OCI-LY3 (cell line): ENCODE measurements around the gene SPATA6.

Source experiments
- H2AFZ ChIP-seq: fragments of 200-600, 300-600 bp; shearing (Covaris generic); 2 replicates; pipeline ENCODE4 v1.6.0; 2014; ENCODE audit warnings: antibody characterized with exemption, low read depth, low read length
- H3K27ac ChIP-seq: fragments of 200-600, 300-600 bp; sonication (generic); 2 replicates; pipeline ENCODE4 v1.5.1; 2014; ENCODE audit warnings: mild to moderate bottlenecking, low read length, moderate library complexity, mixed read lengths
- H3K27me3 ChIP-seq: fragments of 200-600, 300-600 bp; sonication (generic); 2 replicates; pipeline ENCODE4 v1.6.1; 2014; ENCODE audit warnings: low read depth, low read length, mixed read lengths
- H3K36me3 ChIP-seq: fragments of 200-600, 300-600 bp; sonication (generic); replicated peaks from 2 replicates; pipeline ENCODE3; 2014; ENCODE audit warnings: low read depth, low read length, mixed read lengths
- H3K4me1 ChIP-seq: fragments of 300-600, 200-600 bp; sonication (generic); 2 replicates; pipeline ENCODE4 v1.6.1; 2014; ENCODE audit warnings: low read length, mixed read lengths
- H3K4me2 ChIP-seq: fragments of 200-600, 300-600 bp; sonication (generic); 2 replicates; pipeline ENCODE4 v1.6.1; 2014; ENCODE audit warnings: low read length, mixed read lengths
- H3K4me3 ChIP-seq: fragments of 300-600, 200-600 bp; sonication (generic); 2 replicates; pipeline ENCODE4 v1.5.1; 2014; ENCODE audit warnings: antibody characterized with exemption, mild to moderate bottlenecking, low read length, moderate library complexity
- H3K79me2 ChIP-seq: fragments of 300-600, 200-600 bp; shearing (Covaris generic); 2 replicates; pipeline ENCODE4 v1.6.1; 2014; ENCODE audit warnings: mild to moderate bottlenecking, low read length, mixed read lengths
- H3K9ac ChIP-seq: fragments of 300-600, 200-600 bp; shearing (Covaris generic); 2 replicates; pipeline ENCODE4 v1.6.0; 2014; ENCODE audit warnings: mild to moderate bottlenecking, low read length, moderate library complexity
- H3K9me3 ChIP-seq: fragments of 200-600, 300-600 bp; shearing (Covaris generic); 2 replicates; pipeline ENCODE4 v1.6.1; 2014; ENCODE audit warnings: low read length, mixed read lengths; ENCODE audit not compliant: insufficient read depth
- H4K20me1 ChIP-seq: fragments of 200-600, 300-600 bp; sonication (generic); 2 replicates; pipeline ENCODE4 v1.6.1; 2016; ENCODE audit warnings: low read length, mixed read lengths; ENCODE audit not compliant: insufficient read depth
- CTCF ChIP-seq: fragments of 200-600, 300-600 bp; sonication (generic); IDR thresholded peaks from 2 replicates; pipeline ENCODE4 v1.5.1; 2014; ENCODE audit warnings: antibody characterized with exemption, low read length, low read depth
- EZH2phosphoT487 ChIP-seq: fragments of 200-600 bp; shearing (Covaris generic); IDR thresholded peaks from 2 replicates; pipeline ENCODE4 v1.6.1; 2018; ENCODE audit warnings: antibody characterized with exemption, mixed run types, low read depth

The SPATA6 gene

GRCh38 chr1:48405400-48405799 lies 66.6 kb downstream of the SPATA6 start:
- no peak overlapping the region for H3K9ac ChIP-seq
- no peaks in the 10 kb centered on the region for H3K4me1 ChIP-seq
- H3K79me2 ChIP-seq: no peaks in the 10 kb centered on the region
- TF ChIP-seq CTCF: no peak
- no peak for TF ChIP-seq EZH2phosphoT487
- H3K4me2 ChIP-seq: no peak overlapping the region
- no peaks in the 10 kb centered on the region for H3K36me3 ChIP-seq
- H4K20me1 ChIP-seq: no peaks in the 10 kb centered on the region
- no peak overlapping the region for H3K4me3 ChIP-seq
- no peaks in the 10 kb centered on the region for H3K27me3 ChIP-seq
- no peak overlapping the region for H3K27ac ChIP-seq
- H2AFZ ChIP-seq: no peak overlapping the region
- H3K9me3 ChIP-seq: no peaks in the 10 kb centered on the region

- no peak overlapping the region for H3K4me3 ChIP-seq
- H3K79me2 ChIP-seq: no peaks in the 10 kb centered on the region
- no peaks in the 10 kb centered on the region for H3K36me3 ChIP-seq
- no peaks in the 10 kb centered on the region for H3K9me3 ChIP-seq
- H3K4me2 ChIP-seq: no peak overlapping the region
- H3K4me1 ChIP-seq: no peaks in the 10 kb centered on the region
- H3K27ac ChIP-seq: no peak overlapping the region
- no peak overlapping the region for H2AFZ ChIP-seq
- H4K20me1 ChIP-seq: no peaks in the 10 kb centered on the region
- H3K27me3 ChIP-seq: no peaks in the 10 kb centered on the region
- TF ChIP-seq EZH2phosphoT487 (no peak), CTCF (no peak)
- H3K9ac ChIP-seq: no peak overlapping the region
Observed at GRCh38 chr1:48402599-48402998, 69.4 kb downstream of the SPATA6 start.

- Histone ChIP-seq H3K9me3 (no peaks in the 10 kb centered on the region), H3K4me1 (no peaks in the 10 kb centered on the region), H3K27me3 (no peaks in the 10 kb centered on the region), H2AFZ (no peak overlapping the region), H4K20me1 (no peaks in the 10 kb centered on the region), H3K4me2 (no peak overlapping the region), H3K36me3 (no peaks in the 10 kb centered on the region), H3K27ac (no peak overlapping the region), H3K79me2 (no peaks in the 10 kb centered on the region), H3K9ac (no peak overlapping the region), H3K4me3 (no peak overlapping the region)
- no peak for TF ChIP-seq EZH2phosphoT487
- TF ChIP-seq CTCF: no peak
Observed at GRCh38 chr1:48396208-48396607, 75.8 kb downstream of the SPATA6 start.

GRCh38 chr1:48391926-48392325 lies 80.1 kb downstream of the SPATA6 start:
- H2AFZ ChIP-seq: no peak overlapping the region
- no peaks in the 10 kb centered on the region for H3K9me3 ChIP-seq
- no peak overlapping the region for H3K4me3 ChIP-seq
- no peaks in the 10 kb centered on the region for H3K79me2 ChIP-seq
- TF ChIP-seq CTCF (no peak), EZH2phosphoT487 (no peak)
- H3K4me2 ChIP-seq: no peak overlapping the region
- H3K27me3 ChIP-seq: no peaks in the 10 kb centered on the region
- no peak overlapping the region for H3K27ac ChIP-seq
- H4K20me1 ChIP-seq: no peaks in the 10 kb centered on the region
- no peaks in the 10 kb centered on the region for H3K36me3 ChIP-seq
- H3K4me1 ChIP-seq: no peaks in the 10 kb centered on the region
- H3K9ac ChIP-seq: no peak overlapping the region
